Stimulated activated CD8-positive, alpha-beta memory T cell treated with anti-CD3 and anti-CD28 coated beads, Interleukin-7, amount 100 ng/mL, for 48 hours (primary cell): Measurements from ENCODE around the gene CARF.

Source experiments
- DNase-seq, 2 donors: peaks; one replicate each; pipeline ENCODE4 v3.0.0-alpha.2; 2020; ENCODE audit warnings: low read depth in 1 of 2; ENCODE audit errors: extremely low read depth in 1 of 2

The CARF gene

GRCh38 chr2:203018181-203018580 is 106.1 kb downstream of the CARF start:
- no peak for DNase-seq

GRCh38 chr2:203019142-203019541 is 107.1 kb downstream of the CARF start:
- DNase-seq = no peak

DNA sequence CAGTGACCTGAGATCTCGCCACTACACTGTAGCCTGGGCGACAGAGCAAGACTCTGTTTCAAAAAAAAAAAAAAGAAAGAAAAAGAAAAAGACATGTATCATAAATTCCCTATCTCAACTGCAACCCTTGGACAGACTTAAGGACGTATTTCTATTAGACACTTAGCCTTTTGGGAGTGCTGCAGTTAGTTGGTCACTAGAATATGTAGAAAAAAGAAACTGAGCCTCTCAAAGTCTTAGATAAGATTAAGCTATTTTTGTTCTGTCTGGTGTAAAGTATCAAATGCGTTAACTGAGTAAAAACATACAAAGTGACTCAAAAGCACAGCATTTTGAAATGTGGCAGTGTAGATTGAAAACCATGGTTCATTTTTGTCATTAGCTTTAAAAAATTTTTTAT is 109.9 kb downstream of the CARF start:
- no peak for DNase-seq

GRCh38 chr2:203022751-203023150 is 110.7 kb downstream of the CARF start:
- no peak for DNase-seq

GRCh38 chr2:203025592-203025991 is 113.5 kb downstream of the CARF start:
- DNase-seq = no peak

DNA sequence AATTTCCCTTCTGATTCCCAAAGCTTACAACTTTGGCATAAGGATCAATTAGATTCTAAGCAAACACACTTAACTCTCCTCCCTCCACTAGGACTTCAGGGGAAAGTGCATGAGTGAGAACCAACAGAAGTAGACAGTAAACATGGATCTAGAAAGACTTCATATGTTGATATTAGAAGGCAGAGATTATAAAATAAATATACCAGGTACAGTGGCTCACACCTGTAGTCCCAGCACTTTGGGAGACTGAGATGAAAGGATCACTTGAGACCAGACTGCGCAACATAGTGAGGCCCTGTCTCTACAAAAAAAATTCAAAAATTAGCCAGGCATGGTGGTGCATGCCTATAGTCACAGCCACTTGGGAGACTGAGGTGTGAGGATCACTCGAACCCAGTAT is 118.5 kb downstream of the CARF start:
- no peak for DNase-seq

DNA sequence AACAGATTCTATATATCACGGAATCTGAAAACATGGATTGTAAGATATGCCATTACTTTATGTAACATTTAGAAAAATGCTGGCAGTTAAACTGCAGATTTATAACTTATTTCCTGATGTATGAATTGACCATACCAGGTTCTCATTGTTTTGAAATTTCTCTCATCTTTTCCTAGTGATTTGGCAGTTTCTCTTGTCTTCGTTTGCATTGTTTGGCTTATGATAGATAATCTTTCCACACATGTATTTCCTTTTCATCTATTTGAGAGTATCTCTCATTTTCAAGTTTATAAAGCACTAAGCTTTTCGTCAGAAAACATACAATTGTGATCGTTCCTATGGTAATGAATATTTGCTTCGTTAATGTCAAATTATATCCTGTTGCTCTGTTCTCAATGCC is 118.9 kb downstream of the CARF start:
- no peak for DNase-seq

GRCh38 chr2:203033395-203033794 is 121.3 kb downstream of the CARF start:
- no peak for DNase-seq

DNA sequence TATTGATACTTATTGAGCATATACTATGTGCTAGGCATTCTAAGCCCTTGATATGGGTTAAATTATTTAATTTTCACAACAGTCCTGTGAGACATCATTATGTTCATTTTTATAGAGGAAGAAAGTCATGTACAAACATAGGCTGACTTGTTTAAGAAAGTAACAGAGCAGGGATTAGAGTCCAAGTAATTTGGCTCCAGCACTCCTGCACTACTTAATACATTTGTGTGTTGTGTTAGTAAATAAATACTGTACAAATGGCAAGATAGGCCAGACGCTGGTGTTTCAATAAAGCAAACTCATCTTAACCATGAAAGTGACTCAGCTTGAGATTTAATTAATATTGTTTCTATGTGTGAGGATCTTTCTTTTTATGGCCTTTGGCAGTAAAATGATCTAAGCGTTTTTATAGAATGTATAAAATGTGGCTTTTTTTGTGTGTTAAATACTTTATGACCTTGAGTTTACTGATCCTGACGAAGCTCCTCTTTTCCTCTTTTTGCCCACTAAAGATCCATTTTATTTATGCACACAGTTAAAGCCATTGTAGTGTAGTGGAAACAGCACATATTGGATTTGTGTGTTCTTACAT is 123.9 kb downstream of the CARF start:
- no peak for DNase-seq
